Activated naive CD8-positive, alpha-beta T cell treated with anti-CD3 and anti-CD28 coated beads, Interleukin-2, amount 50 U/mL, for 24 hours (primary cell): Measurements from ENCODE around the gene LST1.

ENCODE experiments used
- ATAC-seq: fragments of 150-1000 bp; cut with Tn5 transposase; one replicate; pipeline ENCODE4 v1.10.0; 2021
- DNase-seq: peaks from one replicate; pipeline ENCODE4 v3.0.0; 2021
- H3K27ac Mint-ChIP-seq: one replicate; pipeline ENCODE4 v1.8.0; 2021; ENCODE audit warnings: mild to moderate bottlenecking, mixed read lengths
- H3K27me3 Mint-ChIP-seq: one replicate; pipeline ENCODE4 v1.8.0; 2021; ENCODE audit warnings: mixed read lengths
- H3K36me3 Mint-ChIP-seq: one replicate; pipeline ENCODE4 v1.8.0; 2021; ENCODE audit warnings: low read depth, mixed read lengths
- H3K4me1 Mint-ChIP-seq: one replicate; pipeline ENCODE4 v1.8.0; 2021; ENCODE audit warnings: mixed read lengths
- H3K4me3 Mint-ChIP-seq: one replicate; pipeline ENCODE4 v1.8.0; 2021; ENCODE audit warnings: mild to moderate bottlenecking, moderate library complexity, mixed read lengths
- H3K9me3 Mint-ChIP-seq: one replicate; pipeline ENCODE4 v1.8.0; 2021; ENCODE audit warnings: mixed read lengths

LST1 gene

GRCh38 chr6:31574106-31575061 lies 11.7 kb upstream of the LST1 start:
- Mint-ChIP-seq H3K4me1 (peaks cover 87% of the 10 kb centered on the region), H3K9me3 (no peaks in the 10 kb centered on the region), H3K27me3 (no peaks in the 10 kb centered on the region), H3K4me3 (peak overlapping the region; percentile 99), H3K36me3 (peaks cover 56% of the 10 kb centered on the region), H3K27ac (peak overlapping the region; percentile 97)
- peak; percentile 62 for DNase-seq
- ATAC-seq = no peak

- Mint-ChIP-seq H3K27ac (peak within 1 kb of the TSS; percentile 97), H3K36me3 (peaks cover 57% of the 10 kb centered on the region), H3K4me3 (peak within 1 kb of the TSS; percentile 99), H3K9me3 (no peaks in the 10 kb centered on the region), H3K4me1 (peaks cover 87% of the 10 kb centered on the region), H3K27me3 (no peaks in the 10 kb centered on the region)
- ATAC-seq = peak; percentile 13
- peak; percentile 84 for DNase-seq
Observed at GRCh38 chr6:31575335-31575901, 10.7 kb upstream of the LST1 start, which contains the start of gene TNF. TSS of gene TNF (plus strand) at chr6:31575565. CDS start at chr6:31575742, 177 bp downstream.

GRCh38 chr6:31575952-31576685 lies 10.0 kb upstream of the LST1 start:
- Mint-ChIP-seq H3K9me3 (no peaks in the 10 kb centered on the region), H3K36me3 (peaks cover 61% of the 10 kb centered on the region), H3K27ac (peak overlapping the region; percentile 97), H3K27me3 (no peaks in the 10 kb centered on the region), H3K4me3 (peak overlapping the region; percentile 99), H3K4me1 (peaks cover 82% of the 10 kb centered on the region)
- no peak for DNase-seq
- ATAC-seq = no peak

- Mint-ChIP-seq H3K36me3 (peaks cover 66% of the 10 kb centered on the region), H3K4me3 (peak overlapping the region; percentile 99), H3K27me3 (no peaks in the 10 kb centered on the region), H3K9me3 (no peaks in the 10 kb centered on the region), H3K27ac (peak overlapping the region; percentile 97), H3K4me1 (peaks cover 78% of the 10 kb centered on the region)
- DNase-seq = no peak
- ATAC-seq = no peak
Observed at GRCh38 chr6:31576897-31577578, 9.0 kb upstream of the LST1 start.

GRCh38 chr6:31577579-31577966 lies 8.5 kb upstream of the LST1 start:
- Mint-ChIP-seq H3K36me3 (peaks cover 64% of the 10 kb centered on the region), H3K4me3 (peak overlapping the region; percentile 99), H3K27ac (peak overlapping the region; percentile 97), H3K9me3 (no peaks in the 10 kb centered on the region), H3K4me1 (peaks cover 80% of the 10 kb centered on the region), H3K27me3 (no peaks in the 10 kb centered on the region)
- DNase-seq (no peak), ATAC-seq (no peak)

GRCh38 chr6:31578184-31579118 lies 7.6 kb upstream of the LST1 start:
- peak overlapping the region; percentile 87 for H3K27ac Mint-ChIP-seq
- no peak for DNase-seq
- H3K36me3 Mint-ChIP-seq = peaks cover 56% of the 10 kb centered on the region
- ATAC-seq = no peak
- peaks cover 80% of the 10 kb centered on the region for H3K4me1 Mint-ChIP-seq
- H3K9me3 Mint-ChIP-seq = no peaks in the 10 kb centered on the region
- H3K4me3 Mint-ChIP-seq = peak overlapping the region; percentile 99
- H3K27me3 Mint-ChIP-seq = no peaks in the 10 kb centered on the region

GRCh38 chr6:31579119-31579505 lies 7.0 kb upstream of the LST1 start:
- peak overlapping the region; percentile 87 for H3K27ac Mint-ChIP-seq
- ATAC-seq = no peak
- H3K36me3 Mint-ChIP-seq = peaks cover 53% of the 10 kb centered on the region
- peak overlapping the region; percentile 99 for H3K4me3 Mint-ChIP-seq
- DNase-seq = no peak
- H3K9me3 Mint-ChIP-seq = no peaks in the 10 kb centered on the region
- peaks cover 77% of the 10 kb centered on the region for H3K4me1 Mint-ChIP-seq
- H3K27me3 Mint-ChIP-seq = no peaks in the 10 kb centered on the region

- Mint-ChIP-seq H3K36me3 (peaks cover 50% of the 10 kb centered on the region), H3K27ac (peak overlapping the region; percentile 87), H3K27me3 (no peaks in the 10 kb centered on the region), H3K4me3 (peak overlapping the region; percentile 99), H3K9me3 (no peaks in the 10 kb centered on the region), H3K4me1 (peaks cover 75% of the 10 kb centered on the region)
- DNase-seq (no peak), ATAC-seq (peak; percentile 17)
Observed at GRCh38 chr6:31579546-31580437, 6.3 kb upstream of the LST1 start.

- Mint-ChIP-seq H3K4me3 (peak overlapping the region; percentile 99), H3K4me1 (peaks cover 74% of the 10 kb centered on the region), H3K27me3 (no peaks in the 10 kb centered on the region), H3K36me3 (peaks cover 48% of the 10 kb centered on the region), H3K9me3 (no peaks in the 10 kb centered on the region), H3K27ac (peak overlapping the region; percentile 87)
- DNase-seq (no peak), ATAC-seq (no peak)
Observed at GRCh38 chr6:31580438-31580740, 5.7 kb upstream of the LST1 start.

GRCh38 chr6:31580807-31581433 lies 5.2 kb upstream of the LST1 start:
- DNase-seq (peak; percentile 95), ATAC-seq (peak; percentile 78)
- Mint-ChIP-seq H3K36me3 (peaks cover 45% of the 10 kb centered on the region), H3K9me3 (no peaks in the 10 kb centered on the region), H3K27me3 (no peaks in the 10 kb centered on the region), H3K4me1 (peaks cover 74% of the 10 kb centered on the region), H3K27ac (peak overlapping the region; percentile 87), H3K4me3 (peak overlapping the region; percentile 99)

- ATAC-seq (no peak), DNase-seq (no peak)
- Mint-ChIP-seq H3K27ac (peak overlapping the region; percentile 87), H3K4me1 (peaks cover 74% of the 10 kb centered on the region), H3K27me3 (no peaks in the 10 kb centered on the region), H3K4me3 (peak overlapping the region; percentile 99), H3K9me3 (no peaks in the 10 kb centered on the region), H3K36me3 (peaks cover 38% of the 10 kb centered on the region)
Observed at GRCh38 chr6:31581434-31582229, 4.4 kb upstream of the LST1 start.

- H3K9me3 Mint-ChIP-seq = no peaks in the 10 kb centered on the region
- H3K27ac Mint-ChIP-seq = peak within 1 kb of the TSS; percentile 87
- peaks cover 75% of the 10 kb centered on the region for H3K4me1 Mint-ChIP-seq
- H3K27me3 Mint-ChIP-seq = no peaks in the 10 kb centered on the region
- no peak for ATAC-seq
- DNase-seq = no peak
- peaks cover 32% of the 10 kb centered on the region for H3K36me3 Mint-ChIP-seq
- H3K4me3 Mint-ChIP-seq = peak within 1 kb of the TSS; percentile 99
Observed at GRCh38 chr6:31582230-31582643, 3.8 kb upstream of the LST1 start, which contains the start of gene LTB. TSS of gene LTB (minus strand) at chr6:31582424. CDS start at chr6:31582417, 7 bp downstream.
